A549 (cell line): Measurements from ENCODE around the gene TGFBR3L.

Experiments
- CTCF ChIP-seq: fragments of >200 bp; sonication (Bioruptor Twin); formaldehyde crosslinking; IDR thresholded peaks from 3 replicates; pipeline ENCODE4 v1.5.1; 2016
- RAD21 ChIP-seq, 2 experiments: fragments of >200 bp in 1 of 2; sonication (Bioruptor Twin) in 1 of 2; formaldehyde crosslinking in 1 of 2; IDR thresholded peaks in 1 of 2; conservative IDR thresholded peaks in 1 of 2; 2 replicates in 1 of 2; 3 replicates in 1 of 2; pipeline ENCODE4 v1.6.1; 2012 to 2018; ENCODE audit warnings: inconsistent platforms in 1 of 2
- RNF2 ChIP-seq: fragments of 200-600 bp; sonication (generic); IDR thresholded peaks from 2 replicates; pipeline ENCODE4 v1.6.1; 2016; ENCODE audit warnings: low read depth, mild to moderate bottlenecking, antibody characterized with exemption, moderate library complexity, borderline replicate concordance
- TP53 ChIP-seq: fragments of 250-450 bp; sonication (Bioruptor Pico); IDR thresholded peaks from 2 replicates; pipeline ENCODE4 v1.5.0; 2021; ENCODE audit warnings: mild to moderate bottlenecking, moderate library complexity
- TF ChIP-seq, protein P1 (sequence below): fragments of 250-450 bp; sonication (Bioruptor Pico); IDR thresholded peaks from 2 replicates; pipeline ENCODE4 v1.5.0; 2021; ENCODE audit warnings: mild to moderate bottlenecking, moderate library complexity, borderline replicate concordance

DNA sequence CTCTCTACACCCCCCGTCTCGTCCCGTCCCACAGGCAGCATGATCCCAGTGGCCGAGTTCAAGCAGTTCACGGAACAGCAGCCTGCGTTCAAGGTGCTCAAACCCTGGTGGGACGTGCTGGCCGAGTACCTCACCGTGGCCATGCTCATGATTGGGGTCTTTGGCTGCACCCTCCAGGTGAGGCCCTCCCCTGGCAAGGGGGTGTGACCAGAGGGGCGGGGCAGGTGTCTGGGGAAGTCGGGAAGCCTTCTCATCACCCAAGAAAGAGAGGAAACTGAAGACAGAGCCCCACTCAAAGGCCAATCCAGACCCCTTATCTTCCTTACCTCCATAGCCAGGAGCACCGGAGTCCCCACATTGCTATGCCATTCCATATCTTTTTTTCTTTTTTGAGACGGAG lies 19.1 kb upstream of the TGFBR3L start:
- TF ChIP-seq CTCF (no peak), TP53 (no peak), RNF2 (no peak), RAD21 (conservative IDR thresholded peaks at IDR 0.05 in 1 of 2, IDR thresholded peaks at IDR 0.05 in 1 of 2) (no peak)
- TF ChIP-seq, protein P1, sequence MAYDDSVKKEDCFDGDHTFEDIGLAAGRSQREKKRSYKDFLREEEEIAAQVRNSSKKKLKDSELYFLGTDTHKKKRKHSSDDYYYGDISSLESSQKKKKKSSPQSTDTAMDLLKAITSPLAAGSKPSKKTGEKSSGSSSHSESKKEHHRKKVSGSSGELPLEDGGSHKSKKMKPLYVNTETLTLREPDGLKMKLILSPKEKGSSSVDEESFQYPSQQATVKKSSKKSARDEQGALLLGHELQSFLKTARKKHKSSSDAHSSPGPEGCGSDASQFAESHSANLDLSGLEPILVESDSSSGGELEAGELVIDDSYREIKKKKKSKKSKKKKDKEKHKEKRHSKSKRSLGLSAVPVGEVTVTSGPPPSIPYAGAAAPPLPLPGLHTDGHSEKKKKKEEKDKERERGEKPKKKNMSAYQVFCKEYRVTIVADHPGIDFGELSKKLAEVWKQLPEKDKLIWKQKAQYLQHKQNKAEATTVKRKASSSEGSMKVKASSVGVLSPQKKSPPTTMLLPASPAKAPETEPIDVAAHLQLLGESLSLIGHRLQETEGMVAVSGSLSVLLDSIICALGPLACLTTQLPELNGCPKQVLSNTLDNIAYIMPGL = no peak
